GM21390 (cell line): ENCODE measurements around the gene TTR.

Source experiments
- ATAC-seq: cut with Tn5 transposase; IDR thresholded peaks from one replicate; pipeline ENCODE4 v1.9.1; 2021; ENCODE audit not compliant: unreplicated experiment

Gene TTR

DNA sequence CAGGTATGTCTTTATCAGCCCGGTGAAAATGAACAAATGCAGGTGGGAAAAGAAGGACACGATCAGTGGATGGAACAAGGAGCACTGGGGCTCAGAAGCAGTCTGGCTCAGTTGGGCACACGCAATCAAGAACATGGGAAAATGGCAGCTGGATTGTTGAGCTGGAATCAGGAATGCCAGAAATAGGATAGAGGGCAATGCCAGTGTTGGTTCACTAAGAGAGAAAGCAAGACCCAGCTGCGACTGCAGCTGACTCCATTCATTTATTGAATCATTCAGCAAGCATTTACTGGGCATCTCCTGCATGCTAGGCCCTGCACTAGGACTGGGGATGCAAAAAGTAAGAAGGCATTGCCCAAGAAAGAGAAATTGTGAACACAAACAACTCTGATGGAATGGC, 13.6 kb upstream of the TTR start:
- no peak for ATAC-seq

GRCh38 chr18:31579375-31579774, 12.3 kb upstream of the TTR start:
- no peak for ATAC-seq

DNA sequence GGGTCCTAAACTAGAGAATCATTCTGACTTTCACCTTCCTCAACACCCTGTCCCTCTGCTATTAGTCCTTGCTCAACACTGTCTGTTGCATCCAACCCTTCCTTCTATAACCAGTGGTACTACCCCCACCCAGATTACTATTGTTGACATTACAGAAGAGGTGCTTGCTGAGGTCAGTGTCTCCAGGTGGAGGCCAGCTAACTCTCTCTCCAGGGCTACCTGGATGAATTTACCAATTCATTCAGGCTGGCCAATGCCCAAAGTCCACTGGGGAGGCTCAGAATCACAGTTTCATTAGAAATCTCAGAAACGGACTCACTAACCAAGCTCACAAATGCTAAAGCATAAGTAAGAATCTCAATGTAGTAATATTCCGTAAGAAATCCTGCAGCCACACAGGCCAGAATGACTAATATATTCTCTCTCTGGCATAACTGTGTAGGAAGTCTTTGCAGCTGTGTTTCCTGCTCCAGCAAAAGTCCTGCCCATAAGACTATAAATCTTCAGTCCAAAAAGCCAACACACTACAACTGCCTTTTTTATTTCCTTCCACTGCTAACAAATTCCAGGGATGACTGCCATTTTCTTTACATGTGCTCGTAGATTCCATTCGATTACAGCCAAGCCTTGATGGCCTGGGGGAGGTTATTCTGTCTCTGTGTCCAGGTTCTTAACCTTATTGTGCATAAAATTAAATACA, 10.0 kb upstream of the TTR start:
- no peak for ATAC-seq

GRCh38 chr18:31583185-31583854, 8.4 kb upstream of the TTR start:
- no peak for ATAC-seq

DNA sequence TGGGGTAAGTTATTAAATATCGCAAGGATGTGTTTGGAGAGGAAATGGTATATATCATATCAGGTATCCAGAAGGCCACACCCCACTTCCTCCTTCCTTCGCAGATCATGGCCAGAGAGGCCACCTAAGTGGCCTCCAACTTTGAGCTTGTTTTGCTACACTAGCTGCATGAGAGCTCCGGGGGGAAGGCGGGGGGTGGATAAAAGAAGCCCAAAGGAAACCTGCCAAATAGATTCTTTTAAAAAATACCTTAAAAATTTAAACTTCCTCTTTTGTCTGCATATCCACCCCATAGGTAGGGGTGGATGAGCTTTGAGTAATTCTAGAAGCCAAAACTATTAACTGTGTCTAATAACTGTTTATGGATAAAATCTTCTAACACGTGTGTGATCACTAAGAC, 5.7 kb upstream of the TTR start:
- ATAC-seq: no peak

DNA sequence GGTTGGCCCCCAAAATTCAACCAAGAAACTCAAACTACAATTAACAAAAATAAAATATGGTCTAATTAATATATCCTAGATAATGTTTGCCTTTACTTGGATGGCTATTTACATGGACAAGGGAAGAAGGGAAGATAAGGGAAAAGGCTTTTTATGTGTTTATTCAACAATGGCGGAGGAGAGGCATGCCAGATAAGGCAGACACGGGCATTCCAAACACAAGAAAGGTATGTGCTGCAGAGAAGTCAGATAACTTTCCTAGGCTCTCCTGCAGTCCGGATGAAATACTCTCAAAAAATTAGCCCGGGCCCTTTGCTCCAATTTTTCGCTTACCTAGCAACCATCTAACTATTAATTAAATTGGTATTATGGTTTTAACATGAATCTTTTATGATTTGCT, 5.1 kb upstream of the TTR start:
- no peak for ATAC-seq

DNA sequence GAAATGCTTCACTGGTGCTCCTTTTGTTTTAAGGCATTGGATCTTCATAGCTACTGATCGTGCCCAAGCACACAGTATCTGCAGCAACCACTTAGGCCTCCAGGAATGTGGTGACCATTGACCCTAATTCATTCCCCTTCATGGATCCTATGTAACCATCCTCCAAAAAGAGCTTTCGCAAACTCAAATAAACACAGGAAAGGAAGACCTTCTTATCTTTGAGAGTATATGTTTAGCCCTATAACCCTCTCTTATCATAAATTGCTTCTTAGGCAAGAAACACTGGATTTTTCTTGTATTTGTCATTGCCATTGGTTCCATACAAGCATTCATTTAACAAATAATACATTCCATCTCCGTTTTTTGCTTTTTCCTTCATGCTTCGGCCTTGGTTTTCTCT, 4.1 kb upstream of the TTR start:
- ATAC-seq: no peak

DNA sequence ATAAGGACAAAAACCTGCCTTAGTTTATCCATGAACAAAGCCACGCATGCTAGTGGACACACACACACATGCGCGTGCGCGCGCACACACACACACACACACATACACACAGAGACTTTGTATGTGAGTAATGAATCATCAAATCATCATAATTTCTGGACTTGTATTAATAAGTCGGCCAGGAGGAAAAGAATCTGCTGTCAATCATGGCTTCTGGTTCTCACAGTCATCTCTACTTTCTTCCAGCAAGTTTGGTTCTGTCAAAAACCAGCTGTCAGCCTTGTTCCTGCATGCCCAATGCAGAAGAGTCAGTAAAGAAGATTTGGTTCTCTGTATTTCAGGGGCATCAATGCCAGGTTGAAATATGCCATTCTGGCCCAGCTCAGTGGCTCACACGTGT, 1.1 kb upstream of the TTR start:
- no peak for ATAC-seq

- ATAC-seq: no peak
These were observed 564 bp upstream of the TTR start for GRCh38 chr18:31591113-31591512.

DNA sequence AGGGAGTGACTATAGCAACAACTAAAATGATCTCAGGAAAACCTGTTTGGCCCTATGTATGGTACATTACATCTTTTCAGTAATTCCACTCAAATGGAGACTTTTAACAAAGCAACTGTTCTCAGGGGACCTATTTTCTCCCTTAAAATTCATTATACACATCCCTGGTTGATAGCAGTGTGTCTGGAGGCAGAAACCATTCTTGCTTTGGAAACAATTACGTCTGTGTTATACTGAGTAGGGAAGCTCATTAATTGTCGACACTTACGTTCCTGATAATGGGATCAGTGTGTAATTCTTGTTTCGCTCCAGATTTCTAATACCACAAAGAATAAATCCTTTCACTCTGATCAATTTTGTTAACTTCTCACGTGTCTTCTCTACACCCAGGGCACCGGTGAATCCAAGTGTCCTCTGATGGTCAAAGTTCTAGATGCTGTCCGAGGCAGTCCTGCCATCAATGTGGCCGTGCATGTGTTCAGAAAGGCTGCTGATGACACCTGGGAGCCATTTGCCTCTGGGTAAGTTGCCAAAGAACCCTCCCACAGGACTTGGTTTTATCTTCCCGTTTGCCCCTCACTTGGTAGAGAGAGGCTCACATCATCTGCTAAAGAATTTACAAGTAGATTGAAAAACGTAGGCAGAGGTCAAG, 955 bp downstream of the TTR start:
- no peak for ATAC-seq

- no peak for ATAC-seq
These were observed 3.6 kb downstream of the TTR start for GRCh38 chr18:31595121-31595771.

GRCh38 chr18:31596081-31596872, 4.6 kb downstream of the TTR start:
- ATAC-seq: no peak

- no peak for ATAC-seq
These were observed 6.5 kb downstream of the TTR start for GRCh38 chr18:31598021-31598805.

GRCh38 chr18:31603315-31603714, 11.6 kb downstream of the TTR start:
- ATAC-seq: no peak

DNA sequence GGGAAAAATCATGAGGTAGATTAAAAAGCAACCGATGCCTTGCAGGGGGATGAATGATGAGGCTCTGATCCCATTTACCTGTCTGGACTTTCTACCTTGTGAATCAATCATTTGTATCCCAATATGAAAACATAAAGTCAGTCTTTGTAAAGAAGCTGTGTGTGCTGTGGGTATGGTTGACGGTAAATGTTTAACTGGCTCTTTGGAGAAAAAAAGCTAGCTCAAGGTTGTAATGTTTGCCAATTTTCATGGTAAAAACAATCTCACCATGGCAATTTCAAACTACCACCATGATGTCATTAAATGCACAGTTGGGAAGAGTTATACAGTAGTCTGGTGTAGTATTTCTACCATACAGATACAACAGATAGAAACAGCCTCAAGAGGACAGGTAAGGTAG, 14.6 kb downstream of the TTR start:
- no peak for ATAC-seq

- ATAC-seq: no peak
These were observed 15.7 kb downstream of the TTR start for GRCh38 chr18:31607384-31607783.

GRCh38 chr18:31609886-31610285, 18.2 kb downstream of the TTR start:
- no peak for ATAC-seq

- no peak for ATAC-seq
These were observed 18.9 kb downstream of the TTR start for GRCh38 chr18:31610286-31611205.

GRCh38 chr18:31611511-31611910, 19.8 kb downstream of the TTR start:
- ATAC-seq: no peak
